GM23248 (cell line): ENCODE data around the gene RRBP1. TPM values are rescaled to one million over a fixed set of nuclear protein-coding genes. Genes with fewer than 3 reads are reported as not detected.

Experiments
- DNase-seq: peaks from one replicate; pipeline ENCODE4 v3.0.0-alpha.2; 2015
- H2AFZ ChIP-seq: fragments of 200-600 bp; sonication (generic); 2 replicates; pipeline ENCODE4 v1.6.1; 2016; ENCODE audit warnings: antibody characterized with exemption
- H3F3A ChIP-seq: fragments of 200-600 bp; sonication (generic); 2 replicates; pipeline ENCODE4 v1.6.1; 2016; ENCODE audit warnings: mild to moderate bottlenecking, antibody characterized with exemption, mixed run types; ENCODE audit not compliant: insufficient read depth
- H3K27ac ChIP-seq: fragments of 200-600 bp; sonication (generic); 2 replicates; pipeline ENCODE4 v1.5.1; 2016; ENCODE audit warnings: mild to moderate bottlenecking
- H3K27me3 ChIP-seq: fragments of 200-600 bp; sonication (generic); replicated peaks from 2 replicates; pipeline ENCODE4 v1.6.1; 2016; ENCODE audit warnings: mild to moderate bottlenecking; ENCODE audit not compliant: insufficient read depth
- H3K36me3 ChIP-seq: fragments of 200-600 bp; sonication (generic); 2 replicates; pipeline ENCODE4 v1.6.1; 2016; ENCODE audit warnings: low read depth, mild to moderate bottlenecking
- H3K4me1 ChIP-seq: fragments of 200-600 bp; sonication (generic); 2 replicates; pipeline ENCODE4 v1.6.1; 2016; ENCODE audit warnings: mild to moderate bottlenecking; ENCODE audit not compliant: insufficient read depth
- H3K4me2 ChIP-seq: fragments of 200-600 bp; sonication (generic); one replicate; pipeline ENCODE4 v1.6.1; 2016; ENCODE audit warnings: mild to moderate bottlenecking; ENCODE audit not compliant: unreplicated experiment
- H3K4me3 ChIP-seq: fragments of 200-600 bp; sonication (generic); 2 replicates; pipeline ENCODE4 v1.5.1; 2016; ENCODE audit warnings: mild to moderate bottlenecking
- H3K79me2 ChIP-seq: fragments of 200-600 bp; sonication (generic); 2 replicates; pipeline ENCODE4 v1.6.1; 2016; ENCODE audit warnings: mild to moderate bottlenecking; ENCODE audit not compliant: insufficient read depth
- H3K9ac ChIP-seq: fragments of 200-600 bp; sonication (generic); 2 replicates; pipeline ENCODE4 v1.6.1; 2016; ENCODE audit warnings: mild to moderate bottlenecking
- H3K9me2 ChIP-seq: fragments of 200-600 bp; sonication (generic); 2 replicates; pipeline ENCODE4 v1.6.1; 2016; ENCODE audit warnings: mixed run types, mild to moderate bottlenecking, moderate library complexity; ENCODE audit not compliant: insufficient read depth
- H3K9me3 ChIP-seq: fragments of 200-600 bp; sonication (generic); one replicate; pipeline ENCODE4 v1.6.1; 2017; ENCODE audit warnings: low read depth
- H4K20me1 ChIP-seq: fragments of 200-600 bp; sonication (generic); 2 replicates; pipeline ENCODE4 v1.6.0; 2016; ENCODE audit not compliant: insufficient read depth
- EZH2 ChIP-seq: fragments of 200-600 bp; sonication (generic); IDR thresholded peaks from 2 replicates; pipeline ENCODE4 v1.6.1; 2018; ENCODE audit warnings: antibody characterized with exemption, mild to moderate bottlenecking; ENCODE audit not compliant: insufficient read depth, poor library complexity, severe bottlenecking
- EZH2phosphoT487 ChIP-seq: fragments of 200-600 bp; sonication (generic); IDR thresholded peaks from 2 replicates; pipeline ENCODE4 v1.6.1; 2018; ENCODE audit warnings: antibody characterized with exemption, moderate library complexity, mild to moderate bottlenecking, low read depth; ENCODE audit not compliant: insufficient read depth
- WGBS, 2 experiments: methylation state at CpG; one replicate each; pipeline ENCODE4 v1.1.6; 2015 to 2017; ENCODE audit warnings: low lambda C conversion rate in 2 of 2, low coverage in 1 of 2; ENCODE audit errors: missing lambda C conversion rate in 2 of 2; 5-methylcytosine and 5-hydroxymethylcytosine counted together
- in situ Hi-C: fragments of 300-500 bp; cut with MboI; formaldehyde crosslinking; loops from 2 replicates; pipeline ENCODE4 v1.15.0; 2020
- polyA plus RNA-seq: library from polyadenylated mRNA; unstranded; fragments of >200 nt; fragmentation: Nextera tagmentation; extraction: Ambion mirVana; gene quantifications from 2 replicates; pipeline ENCODE4 v1.2.1, GENCODE V29; 2016
- total RNA-seq: library from RNA; depleted of rRNA; stranded (reverse); fragments of >200 nt; shearing (Covaris generic); gene quantifications from 2 replicates; pipeline ENCODE4 v1.2.3, GENCODE V29; 2014

The RRBP1 gene
- total and polyA plus RNA-seq, 2 experiments from 2014 or later: 127 to 182 TPM

DNA sequence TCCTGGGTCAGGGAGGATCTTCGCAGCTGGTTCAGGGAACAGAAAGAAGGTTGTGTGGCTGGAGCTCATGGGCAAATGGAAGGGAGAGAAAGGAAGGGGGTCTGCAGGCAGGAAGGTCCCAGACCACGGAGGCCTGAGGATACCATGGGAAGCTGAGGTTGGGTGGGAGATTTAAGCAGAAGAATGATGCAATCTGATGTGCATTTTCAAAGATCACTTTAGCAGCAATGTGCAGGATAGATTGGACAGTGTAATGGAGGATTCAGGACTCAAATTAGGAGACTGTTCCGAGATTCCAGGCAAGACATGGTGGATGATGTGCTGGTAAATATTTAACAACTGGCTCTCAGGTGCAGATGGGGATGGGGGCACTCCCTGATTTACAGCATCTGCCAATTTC, 5.8 kb upstream of the RRBP1 start:
- Histone ChIP-seq H3K9me2 (no peaks in the 10 kb centered on the region), H3K79me2 (no peaks in the 10 kb centered on the region), H3F3A (no peaks in the 10 kb centered on the region), H3K27me3 (peaks cover 25% of the 10 kb centered on the region), H3K36me3 (no peaks in the 10 kb centered on the region), H3K9me3 (no peaks in the 10 kb centered on the region), H4K20me1 (no peaks in the 10 kb centered on the region), H3K27ac (no peak overlapping the region), H3K4me1 (no peaks in the 10 kb centered on the region), H3K9ac (no peak overlapping the region), H3K4me2 (no peak overlapping the region), H3K4me3 (no peak overlapping the region), H2AFZ (no peak overlapping the region)
- in situ Hi-C loops: no loop called here
- 35 to 38% methylated on average over 3 of the region's 3 CpGs for WGBS, 2 experiments
- no peak for DNase-seq
- TF ChIP-seq EZH2phosphoT487 (no peak), EZH2 (no peak)

DNA sequence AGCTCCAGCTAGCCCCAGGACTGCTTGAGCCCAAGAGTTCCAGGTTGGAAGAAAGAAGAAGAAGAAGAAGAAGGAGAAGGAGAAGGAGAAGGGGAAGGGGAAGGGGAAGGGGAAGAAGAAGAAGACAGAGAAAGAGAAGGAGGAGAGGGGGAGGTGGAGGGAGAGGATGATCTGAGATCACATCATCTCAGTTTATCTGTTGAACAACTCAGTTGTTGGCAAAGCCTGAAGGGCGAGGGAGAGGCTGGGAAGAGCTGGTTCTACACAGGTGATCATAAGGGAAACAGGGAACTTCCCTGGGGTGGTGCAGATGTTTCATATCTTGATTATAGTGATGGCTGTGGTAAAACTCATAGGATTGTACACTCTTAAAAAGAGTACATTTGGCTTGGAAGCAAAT, 3.1 kb upstream of the RRBP1 start:
- H3K4me3 ChIP-seq: no peak overlapping the region
- peaks cover 15% of the 10 kb centered on the region; the same call in 1 of the 2 replicates for H3K27me3 ChIP-seq
- no peak for DNase-seq
- no peaks in the 10 kb centered on the region for H3F3A ChIP-seq
- no peaks in the 10 kb centered on the region for H3K36me3 ChIP-seq
- H3K9me2 ChIP-seq: no peaks in the 10 kb centered on the region
- H3K4me1 ChIP-seq: no peaks in the 10 kb centered on the region
- no peaks in the 10 kb centered on the region for H3K9me3 ChIP-seq
- in situ Hi-C loops: no loop called here
- H2AFZ ChIP-seq: no peak overlapping the region
- H3K27ac ChIP-seq: no peak overlapping the region
- 17 to 28% methylated on average over 1 of the region's 1 CpG for WGBS, 2 experiments
- no peak for TF ChIP-seq EZH2
- no peak for TF ChIP-seq EZH2phosphoT487
- H3K9ac ChIP-seq: no peak overlapping the region
- peaks cover 10% of the 10 kb centered on the region for H3K79me2 ChIP-seq
- no peaks in the 10 kb centered on the region for H4K20me1 ChIP-seq
- H3K4me2 ChIP-seq: no peak overlapping the region

DNA sequence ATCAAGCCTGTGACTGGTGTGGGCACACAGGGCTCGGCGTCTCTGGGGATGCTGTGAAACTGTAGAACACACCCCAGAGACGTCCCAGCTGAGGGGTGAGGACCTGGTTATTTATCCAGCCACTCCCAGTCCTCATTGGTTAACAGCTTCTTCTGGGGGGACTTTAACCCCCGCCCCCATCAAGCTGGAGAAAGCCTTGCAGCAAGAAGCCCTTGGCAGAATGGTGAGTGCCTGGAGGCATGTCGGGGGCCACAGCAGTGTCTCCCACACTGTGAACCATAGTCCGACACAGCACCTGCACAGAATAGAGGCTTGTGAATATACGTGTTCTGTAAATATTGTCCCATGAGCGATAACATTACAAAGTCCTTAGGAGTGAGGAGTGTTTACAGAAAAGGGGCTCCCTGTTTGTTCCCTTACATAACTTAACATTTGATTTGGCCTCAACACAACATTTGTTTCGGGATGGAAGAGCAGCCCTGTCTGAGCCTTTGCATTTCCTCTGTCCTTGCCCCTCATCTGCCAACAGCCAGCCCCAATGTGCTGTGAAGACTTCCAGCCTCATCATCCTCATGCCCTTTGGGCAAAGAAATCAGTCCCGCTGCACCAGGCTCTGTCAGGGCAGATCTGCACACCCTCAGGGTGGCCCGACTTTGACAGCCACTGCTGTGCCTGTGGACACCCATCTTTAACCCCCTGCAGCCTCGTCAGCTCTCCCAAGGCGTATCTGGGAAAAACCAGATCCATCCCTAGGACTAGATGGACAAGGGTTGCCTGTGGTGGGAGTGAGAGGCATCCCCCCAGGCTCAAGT, 2.2 kb upstream of the RRBP1 start:
- WGBS, 2 experiments: 68 to 75% methylated on average over 13 of the region's 13 CpGs
- Histone ChIP-seq H3K36me3 (no peaks in the 10 kb centered on the region), H3K9me2 (no peaks in the 10 kb centered on the region), H3K79me2 (peaks cover 19% of the 10 kb centered on the region), H4K20me1 (peaks cover 6% of the 10 kb centered on the region; the same call in 1 of the 2 replicates), H2AFZ (no peak overlapping the region), H3K27ac (no peak overlapping the region), H3K9me3 (no peaks in the 10 kb centered on the region), H3K4me2 (no peak overlapping the region), H3K27me3 (peaks cover 15% of the 10 kb centered on the region; the same call in 1 of the 2 replicates), H3K4me3 (no peak overlapping the region), H3K4me1 (0 out of 2 replicates have a peak, but pooled peaks cover 6% of the 10 kb centered on the region), H3F3A (peaks cover 6% of the 10 kb centered on the region; the same call in 1 of the 2 replicates), H3K9ac (no peak overlapping the region)
- TF ChIP-seq EZH2 (no peak), EZH2phosphoT487 (no peak)
- in situ Hi-C loops: no loop called here
- no peak for DNase-seq

DNA sequence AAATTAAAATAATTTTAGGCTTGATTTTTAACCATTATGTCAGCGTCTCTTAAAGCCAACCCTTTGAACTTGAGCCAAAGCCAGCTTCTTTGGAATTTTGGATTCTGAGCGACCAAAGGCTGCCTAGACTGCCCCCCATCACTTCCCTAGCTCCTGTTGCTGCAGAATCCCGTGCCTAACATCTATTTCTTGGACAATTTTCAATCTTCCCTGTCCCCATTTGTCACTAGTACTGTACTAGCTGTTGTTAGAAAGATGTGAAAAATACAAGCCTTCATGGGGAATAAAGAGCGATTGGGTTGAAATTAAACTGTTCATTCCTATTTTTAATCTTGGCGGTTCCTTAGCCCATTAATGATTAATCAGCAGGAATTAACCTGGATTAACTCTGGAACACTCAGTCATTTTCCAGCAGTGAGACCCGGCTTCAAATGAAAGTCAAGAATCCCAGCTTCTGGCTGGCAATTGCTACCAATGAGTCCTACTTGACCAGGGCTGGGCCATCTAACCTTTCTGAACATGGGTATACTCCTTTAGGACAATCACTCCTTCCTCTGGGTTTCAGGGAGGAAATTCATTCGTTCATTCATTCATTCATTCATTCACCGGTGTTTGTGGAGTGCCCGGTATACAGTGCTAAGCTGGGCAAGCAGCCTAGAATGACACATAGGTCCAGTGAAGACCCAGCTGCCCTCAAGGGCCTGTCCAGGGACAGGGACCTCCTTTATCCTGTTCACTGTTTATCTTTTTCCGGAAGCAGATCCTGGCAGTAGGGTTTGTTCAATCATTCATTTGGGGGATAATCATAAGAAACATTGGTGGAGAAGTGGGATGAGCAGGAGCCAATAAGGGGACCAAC, 1.4 kb upstream of the RRBP1 start:
- TF ChIP-seq EZH2 (no peak), EZH2phosphoT487 (no peak)
- Histone ChIP-seq H2AFZ (no peak overlapping the region), H3F3A (peaks cover 14% of the 10 kb centered on the region; the same call in 1 of the 2 replicates), H3K27me3 (peaks cover 15% of the 10 kb centered on the region; the same call in 1 of the 2 replicates), H3K36me3 (0 out of 2 replicates have a peak, but pooled peaks cover 6% of the 10 kb centered on the region), H3K4me3 (no peak overlapping the region), H3K9me2 (no peaks in the 10 kb centered on the region), H3K4me2 (no peak overlapping the region), H3K79me2 (peaks cover 28% of the 10 kb centered on the region), H3K4me1 (0 out of 2 replicates have a peak, but pooled peaks cover 14% of the 10 kb centered on the region), H3K9me3 (no peaks in the 10 kb centered on the region), H3K9ac (no peak overlapping the region), H3K27ac (no peak overlapping the region), H4K20me1 (peaks cover 13% of the 10 kb centered on the region; the same call in 1 of the 2 replicates)
- 68% methylated on average over 10 of the region's 10 CpGs for WGBS, 2 experiments
- in situ Hi-C loops: no loop called here
- no peak for DNase-seq
